ENCODE data around the gene HLA-DMB. TPM values are rescaled to one million over a fixed set of nuclear protein-coding genes. Genes with fewer than 3 reads are reported as not detected.

The HLA-DMB gene
- total and polyA plus RNA-seq, 12 donors = 2.7 to 79.8 (median 7.3) TPM

DNA sequence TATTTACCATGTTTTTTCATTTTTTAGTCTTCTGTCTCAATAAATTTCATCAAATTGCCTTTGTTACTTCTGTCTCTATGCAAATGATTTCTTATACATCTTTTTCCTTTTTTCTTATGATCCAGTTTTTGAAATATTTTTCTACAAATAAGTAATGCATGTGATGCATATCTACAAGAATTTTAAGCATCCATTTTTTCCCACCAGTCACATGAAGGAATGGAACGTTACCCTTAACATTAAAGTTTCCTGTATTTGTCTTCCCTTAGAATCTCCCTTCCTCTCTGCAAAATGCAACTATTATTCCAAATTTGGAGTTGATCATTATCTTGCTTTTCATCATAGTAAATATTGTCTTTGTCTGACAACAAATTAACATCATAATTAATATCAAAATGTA lies 51.3 kb downstream of the HLA-DMB start:
- Histone ChIP-seq H3K27ac (no peak overlapping the region), H3K4me1 (peaks cover 0 to 17% (median 5%) of the 10 kb centered on the region in 9 donors), H3K27me3 (no peaks in the 10 kb centered on the region), H3K4me3 (no peak overlapping the region), H3K36me3 (no peaks in the 10 kb centered on the region), H3K9me3 (no peaks in the 10 kb centered on the region)
- intact Hi-C loops (cut with DNase I) = loop anchor here in 6 of 10 donors (5.0 to 10.0 kb wide), 6 partner anchors 43 to 203 kb away; partner anchors contain the start of genes BRD2 (in 1 of the 6) and HLA-DMA (in 1 of the 6)
- no peak for DNase-seq
- 63 to 73% methylated on average over 1 of the region's 1 CpG for WGBS, 2 donors
- TF ChIP-seq, protein P1, sequence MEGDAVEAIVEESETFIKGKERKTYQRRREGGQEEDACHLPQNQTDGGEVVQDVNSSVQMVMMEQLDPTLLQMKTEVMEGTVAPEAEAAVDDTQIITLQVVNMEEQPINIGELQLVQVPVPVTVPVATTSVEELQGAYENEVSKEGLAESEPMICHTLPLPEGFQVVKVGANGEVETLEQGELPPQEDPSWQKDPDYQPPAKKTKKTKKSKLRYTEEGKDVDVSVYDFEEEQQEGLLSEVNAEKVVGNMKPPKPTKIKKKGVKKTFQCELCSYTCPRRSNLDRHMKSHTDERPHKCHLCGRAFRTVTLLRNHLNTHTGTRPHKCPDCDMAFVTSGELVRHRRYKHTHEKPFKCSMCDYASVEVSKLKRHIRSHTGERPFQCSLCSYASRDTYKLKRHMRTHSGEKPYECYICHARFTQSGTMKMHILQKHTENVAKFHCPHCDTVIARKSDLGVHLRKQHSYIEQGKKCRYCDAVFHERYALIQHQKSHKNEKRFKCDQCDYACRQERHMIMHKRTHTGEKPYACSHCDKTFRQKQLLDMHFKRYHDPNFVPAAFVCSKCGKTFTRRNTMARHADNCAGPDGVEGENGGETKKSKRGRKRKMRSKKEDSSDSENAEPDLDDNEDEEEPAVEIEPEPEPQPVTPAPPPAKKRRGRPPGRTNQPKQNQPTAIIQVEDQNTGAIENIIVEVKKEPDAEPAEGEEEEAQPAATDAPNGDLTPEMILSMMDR (IDR thresholded peaks at IDR 0.05) = no peak
- ATAC-seq = no peak

DNA sequence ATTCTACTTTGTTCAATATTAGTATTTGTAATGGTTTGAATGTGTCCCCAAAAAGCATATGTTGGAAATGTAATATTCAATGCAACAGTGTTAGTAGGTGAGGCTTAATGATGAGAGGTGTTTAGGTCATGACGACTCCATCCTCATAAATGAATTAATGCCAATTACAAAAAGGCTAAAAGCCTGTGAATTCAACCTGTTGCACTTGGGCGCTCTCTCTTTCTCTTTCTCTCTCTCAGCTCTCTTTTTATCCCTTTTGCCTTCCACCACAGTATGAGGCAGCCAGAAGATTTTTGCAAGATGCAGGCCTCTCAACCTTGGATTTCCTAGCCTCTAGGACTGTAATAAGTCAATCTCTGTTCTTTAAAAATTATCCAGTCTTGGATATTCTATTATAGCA lies 52.3 kb downstream of the HLA-DMB start:
- DNase-seq (no peak), ATAC-seq (no peak)
- H3K4me3 ChIP-seq = no peak overlapping the region
- TF ChIP-seq, protein P1 (IDR thresholded peaks at IDR 0.05) = no peak
- WGBS, 2 donors = 94 to 98% methylated on average over 2 of the region's 2 CpGs
- H3K27me3 ChIP-seq = no peaks in the 10 kb centered on the region
- peaks cover 0 to 24% (median 2%) of the 10 kb centered on the region in 9 donors for H3K4me1 ChIP-seq
- H3K36me3 ChIP-seq = no peaks in the 10 kb centered on the region
- H3K9me3 ChIP-seq = no peaks in the 10 kb centered on the region
- intact Hi-C loops (cut with DNase I) = loop anchor here in 6 of 10 donors (5.0 to 10.0 kb wide), 6 partner anchors 44 to 204 kb away; partner anchors contain the start of genes BRD2 (in 1 of the 6) and HLA-DMA (in 1 of the 6)
- no peak overlapping the region for H3K27ac ChIP-seq

GRCh38 chr6:32887616-32888015 lies 53.2 kb downstream of the HLA-DMB start:
- H3K36me3 ChIP-seq = no peaks in the 10 kb centered on the region
- peaks cover 0 to 27% (median 0%) of the 10 kb centered on the region in 9 donors for H3K4me1 ChIP-seq
- H3K27ac ChIP-seq = no peak overlapping the region
- 85 to 88% methylated on average over 5 of the region's 5 CpGs for WGBS, 2 donors
- no peak for ATAC-seq
- intact Hi-C loops (cut with DNase I) = loop anchor here in 7 of 10 donors (2.0 to 10.0 kb wide), 10 partner anchors 45 to 205 kb away; partner anchors contain the start of genes BRD2 (in 1 of the 7) and HLA-DMA (in 1 of the 7)
- no peak for DNase-seq
- TF ChIP-seq, protein P1 (IDR thresholded peaks at IDR 0.05) = no peak
- H3K9me3 ChIP-seq = no peaks in the 10 kb centered on the region
- no peaks in the 10 kb centered on the region for H3K27me3 ChIP-seq
- no peak overlapping the region for H3K4me3 ChIP-seq

- ATAC-seq (peak in 1 of 8 donors; percentile 38), DNase-seq (peak in 1 of 2 donors; percentile 15)
- Histone ChIP-seq H3K36me3 (no peaks in the 10 kb centered on the region), H3K27me3 (no peaks in the 10 kb centered on the region), H3K27ac (peak overlapping the region in 1 of 10 donors; percentile 2), H3K4me3 (no peak overlapping the region), H3K4me1 (peaks cover 0 to 27% (median 0%) of the 10 kb centered on the region in 9 donors), H3K9me3 (no peaks in the 10 kb centered on the region)
- 42 to 44% methylated on average over 3 of the region's 3 CpGs for WGBS, 2 donors
- TF ChIP-seq, protein P1 (IDR thresholded peaks at IDR 0.05) = no peak
- intact Hi-C loops (cut with DNase I) = loop anchor here in 7 of 10 donors (2.0 to 10.0 kb wide), 10 partner anchors 45 to 205 kb away; partner anchors contain the start of genes BRD2 (in 1 of the 7) and HLA-DMA (in 1 of the 7)
Observed at GRCh38 chr6:32886681-32887383, 54.0 kb downstream of the HLA-DMB start.
